GM23248 (cell line): Measurements from ENCODE around the gene SLF2. TPM values are rescaled to one million over a fixed set of nuclear protein-coding genes. Genes with fewer than 3 reads are reported as not detected.

Experiments used
- DNase-seq: peaks from one replicate; pipeline ENCODE4 v3.0.0-alpha.2; 2015
- H2AFZ ChIP-seq: fragments of 200-600 bp; sonication (generic); 2 replicates; pipeline ENCODE4 v1.6.1; 2016; ENCODE audit warnings: antibody characterized with exemption
- H3F3A ChIP-seq: fragments of 200-600 bp; sonication (generic); 2 replicates; pipeline ENCODE4 v1.6.1; 2016; ENCODE audit warnings: mild to moderate bottlenecking, antibody characterized with exemption, mixed run types; ENCODE audit not compliant: insufficient read depth
- H3K27ac ChIP-seq: fragments of 200-600 bp; sonication (generic); 2 replicates; pipeline ENCODE4 v1.5.1; 2016; ENCODE audit warnings: mild to moderate bottlenecking
- H3K27me3 ChIP-seq: fragments of 200-600 bp; sonication (generic); replicated peaks from 2 replicates; pipeline ENCODE4 v1.6.1; 2016; ENCODE audit warnings: mild to moderate bottlenecking; ENCODE audit not compliant: insufficient read depth
- H3K36me3 ChIP-seq: fragments of 200-600 bp; sonication (generic); 2 replicates; pipeline ENCODE4 v1.6.1; 2016; ENCODE audit warnings: low read depth, mild to moderate bottlenecking
- H3K4me1 ChIP-seq: fragments of 200-600 bp; sonication (generic); 2 replicates; pipeline ENCODE4 v1.6.1; 2016; ENCODE audit warnings: mild to moderate bottlenecking; ENCODE audit not compliant: insufficient read depth
- H3K4me2 ChIP-seq: fragments of 200-600 bp; sonication (generic); one replicate; pipeline ENCODE4 v1.6.1; 2016; ENCODE audit warnings: mild to moderate bottlenecking; ENCODE audit not compliant: unreplicated experiment
- H3K4me3 ChIP-seq: fragments of 200-600 bp; sonication (generic); 2 replicates; pipeline ENCODE4 v1.5.1; 2016; ENCODE audit warnings: mild to moderate bottlenecking
- H3K79me2 ChIP-seq: fragments of 200-600 bp; sonication (generic); 2 replicates; pipeline ENCODE4 v1.6.1; 2016; ENCODE audit warnings: mild to moderate bottlenecking; ENCODE audit not compliant: insufficient read depth
- H3K9ac ChIP-seq: fragments of 200-600 bp; sonication (generic); 2 replicates; pipeline ENCODE4 v1.6.1; 2016; ENCODE audit warnings: mild to moderate bottlenecking
- H3K9me2 ChIP-seq: fragments of 200-600 bp; sonication (generic); 2 replicates; pipeline ENCODE4 v1.6.1; 2016; ENCODE audit warnings: mixed run types, mild to moderate bottlenecking, moderate library complexity; ENCODE audit not compliant: insufficient read depth
- H3K9me3 ChIP-seq: fragments of 200-600 bp; sonication (generic); one replicate; pipeline ENCODE4 v1.6.1; 2017; ENCODE audit warnings: low read depth
- H4K20me1 ChIP-seq: fragments of 200-600 bp; sonication (generic); 2 replicates; pipeline ENCODE4 v1.6.0; 2016; ENCODE audit not compliant: insufficient read depth
- EZH2 ChIP-seq: fragments of 200-600 bp; sonication (generic); IDR thresholded peaks from 2 replicates; pipeline ENCODE4 v1.6.1; 2018; ENCODE audit warnings: antibody characterized with exemption, mild to moderate bottlenecking; ENCODE audit not compliant: insufficient read depth, poor library complexity, severe bottlenecking
- EZH2phosphoT487 ChIP-seq: fragments of 200-600 bp; sonication (generic); IDR thresholded peaks from 2 replicates; pipeline ENCODE4 v1.6.1; 2018; ENCODE audit warnings: antibody characterized with exemption, moderate library complexity, mild to moderate bottlenecking, low read depth; ENCODE audit not compliant: insufficient read depth
- WGBS, 2 experiments: methylation state at CpG; one replicate each; pipeline ENCODE4 v1.1.6; 2015 to 2017; ENCODE audit warnings: low lambda C conversion rate in 2 of 2, low coverage in 1 of 2; ENCODE audit errors: missing lambda C conversion rate in 2 of 2; 5-methylcytosine and 5-hydroxymethylcytosine counted together
- in situ Hi-C: fragments of 300-500 bp; cut with MboI; formaldehyde crosslinking; loops from 2 replicates; pipeline ENCODE4 v1.15.0; 2020
- polyA plus RNA-seq: library from polyadenylated mRNA; unstranded; fragments of >200 nt; fragmentation: Nextera tagmentation; extraction: Ambion mirVana; gene quantifications from 2 replicates; pipeline ENCODE4 v1.2.1, GENCODE V29; 2016
- total RNA-seq: library from RNA; depleted of rRNA; stranded (reverse); fragments of >200 nt; shearing (Covaris generic); gene quantifications from 2 replicates; pipeline ENCODE4 v1.2.3, GENCODE V29; 2014

Gene SLF2
- total and polyA plus RNA-seq, 2 experiments from 2014 or later: 12.5 to 15.6 TPM

GRCh38 chr10:101003639-101004206 is 91.0 kb downstream of the SLF2 start:
- in situ Hi-C loops: no loop called here
- Histone ChIP-seq H3K27me3 (no peaks in the 10 kb centered on the region), H3K79me2 (peaks cover 64% of the 10 kb centered on the region), H3K36me3 (peaks cover 23% of the 10 kb centered on the region), H3F3A (peaks cover 15% of the 10 kb centered on the region), H3K4me1 (peaks cover 15% of the 10 kb centered on the region), H4K20me1 (no peaks in the 10 kb centered on the region), H2AFZ (no peak overlapping the region), H3K9me3 (no peaks in the 10 kb centered on the region), H3K9me2 (no peaks in the 10 kb centered on the region), H3K4me2 (no peak overlapping the region), H3K4me3 (no peak overlapping the region), H3K27ac (no peak overlapping the region), H3K9ac (no peak overlapping the region)
- DNase-seq: no peak
- 89 to 92% methylated on average over 18 of the region's 18 CpGs for WGBS, 2 experiments
- no peak for TF ChIP-seq EZH2phosphoT487
- no peak for TF ChIP-seq EZH2

- in situ Hi-C loops: no loop called here
- Histone ChIP-seq H2AFZ (no peak overlapping the region), H3K27me3 (no peaks in the 10 kb centered on the region), H3K4me2 (no peak overlapping the region), H4K20me1 (no peaks in the 10 kb centered on the region), H3K9me2 (no peaks in the 10 kb centered on the region), H3K79me2 (peaks cover 58% of the 10 kb centered on the region), H3K4me3 (no peak overlapping the region), H3K27ac (no peak overlapping the region), H3K9me3 (no peaks in the 10 kb centered on the region), H3K4me1 (peaks cover 12% of the 10 kb centered on the region; the same call in 1 of the 2 replicates), H3F3A (peaks cover 9% of the 10 kb centered on the region), H3K36me3 (peaks cover 23% of the 10 kb centered on the region), H3K9ac (no peak overlapping the region)
- TF ChIP-seq EZH2phosphoT487: no peak
- TF ChIP-seq EZH2: no peak
- DNase-seq: no peak
- 88 to 93% methylated on average over 21 to 23 of the region's 23 CpGs for WGBS, 2 experiments
Observed at GRCh38 chr10:101005361-101005760, 92.6 kb downstream of the SLF2 start.

GRCh38 chr10:101005869-101006567 is 93.3 kb downstream of the SLF2 start:
- Histone ChIP-seq H3K9me3 (no peaks in the 10 kb centered on the region), H3K9me2 (no peaks in the 10 kb centered on the region), H3K4me3 (no peak overlapping the region), H3K4me2 (no peak overlapping the region), H3K9ac (no peak overlapping the region), H3F3A (peaks cover 3% of the 10 kb centered on the region), H3K27ac (no peak overlapping the region), H2AFZ (no peak overlapping the region), H3K4me1 (peaks cover 9% of the 10 kb centered on the region; the same call in 1 of the 2 replicates), H3K36me3 (peaks cover 23% of the 10 kb centered on the region), H3K27me3 (no peaks in the 10 kb centered on the region), H4K20me1 (no peaks in the 10 kb centered on the region), H3K79me2 (peaks cover 51% of the 10 kb centered on the region)
- DNase-seq: no peak
- TF ChIP-seq EZH2 (no peak), EZH2phosphoT487 (no peak)
- WGBS, 2 experiments: 95 to 98% methylated on average over 4 of the region's 4 CpGs
- in situ Hi-C loops: no loop called here

GRCh38 chr10:101006593-101007098 is 93.9 kb downstream of the SLF2 start:
- Histone ChIP-seq H4K20me1 (no peaks in the 10 kb centered on the region), H3K36me3 (peaks cover 23% of the 10 kb centered on the region), H3K9ac (no peak overlapping the region), H3K9me2 (no peaks in the 10 kb centered on the region), H2AFZ (no peak overlapping the region), H3F3A (no peaks in the 10 kb centered on the region; the same call in 1 of the 2 replicates), H3K4me1 (0 out of 2 replicates have a peak, but pooled peaks cover 6% of the 10 kb centered on the region), H3K9me3 (no peaks in the 10 kb centered on the region), H3K27ac (no peak overlapping the region), H3K79me2 (peaks cover 45% of the 10 kb centered on the region), H3K4me2 (no peak overlapping the region), H3K4me3 (no peak overlapping the region), H3K27me3 (no peaks in the 10 kb centered on the region)
- TF ChIP-seq EZH2: no peak
- no peak for TF ChIP-seq EZH2phosphoT487
- DNase-seq: no peak
- in situ Hi-C loops: no loop called here
- 85 to 87% methylated on average over 32 to 33 of the region's 33 CpGs for WGBS, 2 experiments
